ENCODE measurements around the gene TFF2. TPM values are rescaled to one million over a fixed set of nuclear protein-coding genes. Genes with fewer than 3 reads are reported as not detected.
A peak's percentile ranks its signal among the peaks of the same experiment; 100 is the strongest.

Gene TFF2, protein sequence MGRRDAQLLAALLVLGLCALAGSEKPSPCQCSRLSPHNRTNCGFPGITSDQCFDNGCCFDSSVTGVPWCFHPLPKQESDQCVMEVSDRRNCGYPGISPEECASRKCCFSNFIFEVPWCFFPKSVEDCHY
- polyA plus RNA-seq (2012; ENCODE audit: low read depth, missing spikeins) = not detected

DNA sequence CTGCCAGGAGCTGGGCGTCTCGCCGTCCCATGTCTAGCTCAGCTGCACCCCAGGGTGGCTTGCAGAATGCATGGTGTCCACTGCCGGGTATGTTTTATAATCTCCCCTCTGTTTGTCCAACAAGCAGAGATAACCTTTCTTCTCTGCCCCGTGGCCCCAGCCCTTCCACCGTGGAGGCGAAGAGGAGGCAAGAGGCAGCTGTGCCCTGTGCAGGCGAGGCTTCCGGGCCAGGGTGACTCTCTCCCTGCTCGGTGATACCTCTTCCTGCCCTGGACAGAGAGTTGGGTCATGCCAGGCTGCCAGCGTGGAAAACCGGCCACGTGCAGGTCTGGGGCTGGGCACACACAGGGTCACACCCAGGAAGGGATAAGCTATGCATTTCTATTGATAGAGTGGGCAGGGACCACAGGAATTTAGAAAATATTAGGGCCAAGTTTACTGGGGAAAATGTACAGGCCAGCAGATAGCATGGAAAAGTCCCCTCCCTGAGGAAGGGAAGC lies at the start of gene TFF2:
TFF2 (minus strand) TSS at position 68 of the 500 bp plus-strand sequence; CDS start at position 31, 37 bp downstream.
- no peak for TF ChIP-seq PAX5 (IDR thresholded peaks at IDR 0.05; ENCODE audit: insufficient read depth, low read length, severe bottlenecking)
- no peak for TF ChIP-seq POU2F2 (IDR thresholded peaks at IDR 0.05; ENCODE audit: low read depth, low read length)
- no peak for TF ChIP-seq POLR2AphosphoS5 (IDR thresholded peaks at IDR 0.05; ENCODE audit: low read depth, low read length)
- TF ChIP-seq SPI1 (IDR thresholded peaks at IDR 0.05; ENCODE audit: low read depth, low read length) = no peak
- no peak for DNase-seq (ENCODE audit: insufficient read length, low spot score)
- no peak for FAIRE-seq

DNA sequence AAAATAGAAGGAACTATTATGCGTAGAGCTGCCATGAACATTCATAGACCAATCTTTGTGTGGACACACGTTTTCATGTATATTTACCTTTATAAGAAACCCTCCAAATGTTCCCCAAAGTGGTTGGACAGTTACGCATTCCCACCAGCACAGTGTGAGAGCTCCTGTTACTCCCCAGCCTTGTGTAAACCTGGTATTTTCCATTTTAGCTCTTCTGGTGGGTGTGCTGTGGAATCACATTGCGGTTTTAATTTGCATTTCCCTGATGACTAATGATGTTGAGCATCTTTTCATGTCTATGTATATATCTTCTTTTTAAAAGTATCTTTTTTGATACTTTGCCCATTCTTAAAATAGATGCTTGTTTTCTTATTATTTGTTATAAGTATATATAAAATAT lies 49.7 kb upstream of the TFF2 start:
- DNase-seq (ENCODE audit: insufficient read length, low spot score) = no peak
- FAIRE-seq = peak; percentile 59
- TF ChIP-seq TAF1 (IDR thresholded peaks at IDR 0.05; ENCODE audit: low read depth, low read length) (no peak), POU2F2 (IDR thresholded peaks at IDR 0.05; ENCODE audit: low read depth, low read length) (peak; percentile 91)

DNA sequence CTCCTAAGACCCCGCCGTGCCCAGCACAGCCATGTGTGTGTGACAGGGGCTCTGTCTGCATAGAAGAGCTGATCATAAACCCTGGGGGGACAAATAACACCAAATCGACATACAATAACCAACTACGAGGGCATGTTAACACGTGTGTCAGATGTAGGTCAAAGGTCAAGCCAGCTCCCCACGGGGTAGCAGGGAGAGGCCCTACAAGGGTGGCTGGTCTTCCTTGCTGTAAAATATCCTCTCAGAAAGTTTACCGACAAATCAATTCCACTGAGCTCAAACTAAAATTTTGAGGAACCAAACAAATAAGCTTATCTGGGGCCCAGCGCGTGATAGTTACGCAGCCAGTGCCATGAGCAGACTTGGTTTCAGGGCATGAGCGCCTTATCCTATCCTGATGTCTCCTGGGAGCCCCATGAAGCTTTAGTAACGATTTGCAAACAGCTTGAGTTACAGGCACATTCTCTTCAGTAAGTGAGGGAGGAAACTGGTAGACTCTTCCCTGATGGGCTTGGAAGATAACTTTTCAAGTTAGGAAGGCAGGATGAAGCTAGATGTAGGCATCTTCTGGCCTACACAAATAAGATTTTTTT lies 47.7 kb upstream of the TFF2 start:
- FAIRE-seq (peak; percentile 20), DNase-seq (ENCODE audit: insufficient read length, low spot score) (no peak)
- TF ChIP-seq TAF1 (IDR thresholded peaks at IDR 0.05; ENCODE audit: low read depth, low read length) (no peak), POLR2A (IDR thresholded peaks at IDR 0.05; ENCODE audit: low read depth, low read length) (no peak)

DNA sequence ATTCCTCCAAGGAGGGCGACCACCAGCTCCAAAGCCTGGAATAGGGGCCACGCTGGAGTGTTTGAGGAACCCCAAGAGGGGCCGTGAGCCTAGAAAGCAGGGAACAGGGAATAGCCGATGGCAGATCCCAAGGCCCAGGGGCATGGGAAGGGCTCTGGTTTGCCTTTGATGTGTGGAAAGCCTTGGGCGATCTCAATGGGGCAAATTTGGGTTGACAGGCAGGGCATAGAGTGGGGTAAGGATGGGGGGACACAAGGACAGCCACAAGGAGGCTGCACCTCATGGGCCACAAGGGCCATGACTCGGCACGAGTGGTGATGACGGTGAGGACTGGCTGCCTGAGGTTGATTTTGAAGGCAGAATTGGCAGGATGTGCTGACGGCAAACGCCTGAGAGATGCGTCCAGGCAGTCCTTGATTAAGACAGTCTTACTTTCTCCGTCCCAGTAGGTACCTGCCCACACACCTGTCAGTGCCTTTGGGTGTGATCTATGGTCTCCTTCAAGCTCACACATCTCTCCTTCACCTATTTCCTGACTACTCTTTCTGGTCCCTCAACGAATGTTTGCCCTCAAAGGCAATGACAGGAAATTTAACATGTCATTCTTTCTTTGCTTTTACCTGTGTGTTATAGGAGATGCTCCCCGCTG lies 47.1 kb upstream of the TFF2 start:
- TF ChIP-seq TAF1 (IDR thresholded peaks at IDR 0.05; ENCODE audit: low read depth, low read length) (no peak), POLR2A (IDR thresholded peaks at IDR 0.05; ENCODE audit: low read depth, low read length) (no peak), POU2F2 (IDR thresholded peaks at IDR 0.05; ENCODE audit: low read depth, low read length) (no peak), SPI1 (IDR thresholded peaks at IDR 0.05; ENCODE audit: low read depth, low read length) (no peak), PAX5 (IDR thresholded peaks at IDR 0.05; ENCODE audit: insufficient read depth, low read length, severe bottlenecking) (no peak), POLR2AphosphoS5 (IDR thresholded peaks at IDR 0.05; ENCODE audit: low read depth, low read length) (no peak)
- DNase-seq (ENCODE audit: insufficient read length, low spot score) = no peak
- FAIRE-seq = peak; percentile 80

DNA sequence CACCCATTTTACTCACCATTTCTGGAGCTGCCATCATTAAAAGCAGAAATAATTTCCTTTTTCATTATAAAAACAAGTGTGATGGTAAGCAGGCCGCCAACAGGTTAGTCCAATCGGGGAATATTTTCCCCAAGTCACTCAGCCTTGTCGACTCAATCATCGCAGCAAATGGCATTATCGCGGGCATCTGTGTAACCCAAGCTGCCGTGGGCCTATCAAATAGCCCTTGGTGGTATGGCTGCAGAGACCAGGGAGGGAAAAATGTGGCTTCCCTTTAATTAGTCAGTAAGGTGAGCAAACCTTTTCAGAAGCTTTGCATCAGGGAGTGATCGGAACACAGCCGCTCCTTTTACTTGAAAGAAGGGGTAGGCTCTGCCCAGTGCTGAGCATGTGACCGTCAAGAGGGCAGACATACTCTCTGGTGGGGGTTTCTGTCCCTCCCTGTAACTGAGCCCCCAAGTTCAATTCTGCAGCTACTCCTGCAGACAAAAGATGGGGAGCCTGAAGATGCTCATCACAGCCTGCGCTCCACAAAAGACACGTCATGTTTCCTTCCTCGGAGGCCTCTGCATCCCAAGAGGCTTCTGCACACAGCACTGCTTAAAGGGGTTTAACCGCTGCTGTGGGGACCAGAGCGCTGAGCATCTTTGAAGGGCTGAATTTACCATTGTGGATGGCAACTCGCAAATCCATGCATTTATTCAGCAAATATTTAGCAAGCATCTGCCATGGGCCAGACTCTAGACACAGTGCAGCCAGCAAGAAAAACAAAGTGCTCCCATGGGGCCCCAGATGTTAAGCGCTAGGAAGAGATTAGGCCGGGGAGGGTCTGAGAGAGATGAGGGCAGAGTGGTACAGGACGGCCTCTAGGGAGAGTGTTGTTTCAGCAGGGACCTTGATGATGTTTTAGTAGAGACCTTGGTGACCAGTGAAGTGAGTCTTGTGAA lies 46.3 kb upstream of the TFF2 start:
- TF ChIP-seq PAX5 (IDR thresholded peaks at IDR 0.05; ENCODE audit: insufficient read depth, low read length, severe bottlenecking) = no peak
- TF ChIP-seq POLR2AphosphoS5 (IDR thresholded peaks at IDR 0.05; ENCODE audit: low read depth, low read length) = no peak
- no peak for TF ChIP-seq SPI1 (IDR thresholded peaks at IDR 0.05; ENCODE audit: low read depth, low read length)
- no peak for TF ChIP-seq TAF1 (IDR thresholded peaks at IDR 0.05; ENCODE audit: low read depth, low read length)
- no peak for TF ChIP-seq POLR2A (IDR thresholded peaks at IDR 0.05; ENCODE audit: low read depth, low read length)
- TF ChIP-seq POU2F2 (IDR thresholded peaks at IDR 0.05; ENCODE audit: low read depth, low read length) = no peak
- FAIRE-seq (no peak), DNase-seq (ENCODE audit: insufficient read length, low spot score) (no peak)

DNA sequence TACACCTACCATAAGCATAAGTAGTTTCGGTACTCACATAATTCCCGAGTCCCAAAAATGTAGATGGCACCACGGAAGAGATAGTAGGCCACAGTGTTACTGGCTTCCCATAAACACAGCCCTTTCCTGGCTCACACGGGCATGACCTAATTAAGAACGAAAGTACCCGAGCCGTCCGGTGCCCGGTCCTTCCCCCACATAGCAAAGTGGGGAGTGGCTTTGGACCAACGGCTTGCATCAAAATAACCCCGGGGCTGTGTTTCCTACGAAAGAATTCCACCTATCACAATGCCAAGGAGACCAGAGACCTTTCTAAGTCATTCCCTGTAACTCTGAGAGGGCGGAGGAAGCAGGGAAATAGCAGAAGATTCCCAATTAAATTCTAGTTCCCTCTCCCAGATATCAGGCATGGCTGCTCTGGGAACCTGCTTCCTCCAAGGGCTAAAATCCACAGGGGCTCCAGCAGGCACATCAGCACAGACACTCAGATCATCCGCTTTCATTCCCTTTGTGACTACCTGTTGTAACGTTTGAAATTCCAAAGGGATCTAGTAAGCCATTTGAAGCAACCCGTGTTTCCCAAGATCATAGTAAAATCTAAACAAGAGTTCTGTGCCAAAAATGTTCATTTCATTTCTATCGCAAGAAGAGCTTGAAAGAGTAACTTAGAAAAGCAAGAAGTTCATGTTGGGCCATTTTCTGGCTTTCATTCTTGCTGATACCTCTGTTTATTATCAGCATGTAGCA lies 45.3 kb upstream of the TFF2 start, which contains the start of gene TMPRSS3:
TMPRSS3 (minus strand) TSS at position 148 of the 747 bp plus-strand sequence. CDS start 635 bp downstream, outside the sequence.
- FAIRE-seq = no peak
- TF ChIP-seq PAX5 (IDR thresholded peaks at IDR 0.05; ENCODE audit: insufficient read depth, low read length, severe bottlenecking) = no peak
- TF ChIP-seq SPI1 (IDR thresholded peaks at IDR 0.05; ENCODE audit: low read depth, low read length) = no peak
- no peak for DNase-seq (ENCODE audit: insufficient read length, low spot score)

DNA sequence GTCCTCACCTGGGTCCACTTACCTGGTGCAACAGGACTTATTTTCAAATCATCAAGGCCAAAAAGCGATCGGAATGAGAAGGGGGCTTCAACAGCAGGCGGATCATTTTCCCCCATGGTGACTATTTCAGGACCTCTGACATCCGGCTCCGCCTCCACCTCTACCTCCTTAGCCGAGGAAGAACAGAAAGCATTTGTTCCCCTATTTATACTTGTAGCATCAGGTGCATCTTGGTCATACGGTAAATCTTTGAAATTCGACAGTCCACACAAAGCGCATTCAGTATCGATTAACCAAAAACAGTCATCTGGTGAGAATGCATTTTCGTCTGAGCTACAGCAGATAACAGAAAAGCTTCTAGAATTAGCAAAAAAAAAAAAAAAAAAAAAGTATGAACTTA lies 44.5 kb upstream of the TFF2 start:
- FAIRE-seq = no peak
- peak; percentile 86 for TF ChIP-seq POLR2A (IDR thresholded peaks at IDR 0.05; ENCODE audit: low read depth, low read length)
- no peak for TF ChIP-seq TAF1 (IDR thresholded peaks at IDR 0.05; ENCODE audit: low read depth, low read length)
- no peak for DNase-seq (ENCODE audit: insufficient read length, low spot score)

DNA sequence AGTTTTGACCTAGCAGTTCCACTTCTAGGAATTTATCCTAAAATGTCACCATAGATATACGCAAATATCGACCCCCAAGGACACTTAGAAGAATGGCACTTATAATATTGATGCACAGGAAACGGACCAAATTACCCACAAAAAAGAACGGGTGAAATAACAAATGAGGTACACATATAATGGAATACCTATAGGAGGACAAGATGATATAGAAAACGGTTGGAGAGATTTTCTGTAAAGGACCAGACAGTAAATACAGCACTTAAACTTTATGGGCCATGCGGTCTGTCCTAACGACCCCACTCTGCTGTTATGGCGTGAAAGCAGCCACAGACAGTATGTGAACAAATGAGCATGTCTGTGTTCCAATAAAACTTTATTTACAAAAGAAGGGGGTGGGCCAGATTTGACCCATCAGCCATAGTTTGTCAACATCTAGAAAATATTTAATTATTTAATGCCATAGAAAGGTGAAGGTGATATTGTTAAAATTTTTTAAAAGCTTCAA lies 42.7 kb upstream of the TFF2 start:
- FAIRE-seq = no peak
- TF ChIP-seq PAX5 (IDR thresholded peaks at IDR 0.05; ENCODE audit: insufficient read depth, low read length, severe bottlenecking) = no peak
- TF ChIP-seq SPI1 (IDR thresholded peaks at IDR 0.05; ENCODE audit: low read depth, low read length) = no peak
- TF ChIP-seq POLR2AphosphoS5 (IDR thresholded peaks at IDR 0.05; ENCODE audit: low read depth, low read length) = no peak
- no peak for TF ChIP-seq TAF1 (IDR thresholded peaks at IDR 0.05; ENCODE audit: low read depth, low read length)
- no peak for TF ChIP-seq POU2F2 (IDR thresholded peaks at IDR 0.05; ENCODE audit: low read depth, low read length)
- no peak for TF ChIP-seq POLR2A (IDR thresholded peaks at IDR 0.05; ENCODE audit: low read depth, low read length)
- DNase-seq (ENCODE audit: insufficient read length, low spot score) = no peak

All from GM12891 (cell line).